GM12872 (cell line): ENCODE results near the gene MCOLN2.

Experiments used
- TF ChIP-seq, protein P1 (sequence below): IDR thresholded peaks from 3 replicates; pipeline ENCODE4 v1.5.1; 2011; ENCODE audit warnings: low read depth, mild to moderate bottlenecking, low read length, moderate library complexity; ENCODE audit not compliant: insufficient read depth

The MCOLN2 gene

GRCh38 chr1:84887261-84887934 lies 109.5 kb downstream of the MCOLN2 start:
- TF ChIP-seq, protein P1, sequence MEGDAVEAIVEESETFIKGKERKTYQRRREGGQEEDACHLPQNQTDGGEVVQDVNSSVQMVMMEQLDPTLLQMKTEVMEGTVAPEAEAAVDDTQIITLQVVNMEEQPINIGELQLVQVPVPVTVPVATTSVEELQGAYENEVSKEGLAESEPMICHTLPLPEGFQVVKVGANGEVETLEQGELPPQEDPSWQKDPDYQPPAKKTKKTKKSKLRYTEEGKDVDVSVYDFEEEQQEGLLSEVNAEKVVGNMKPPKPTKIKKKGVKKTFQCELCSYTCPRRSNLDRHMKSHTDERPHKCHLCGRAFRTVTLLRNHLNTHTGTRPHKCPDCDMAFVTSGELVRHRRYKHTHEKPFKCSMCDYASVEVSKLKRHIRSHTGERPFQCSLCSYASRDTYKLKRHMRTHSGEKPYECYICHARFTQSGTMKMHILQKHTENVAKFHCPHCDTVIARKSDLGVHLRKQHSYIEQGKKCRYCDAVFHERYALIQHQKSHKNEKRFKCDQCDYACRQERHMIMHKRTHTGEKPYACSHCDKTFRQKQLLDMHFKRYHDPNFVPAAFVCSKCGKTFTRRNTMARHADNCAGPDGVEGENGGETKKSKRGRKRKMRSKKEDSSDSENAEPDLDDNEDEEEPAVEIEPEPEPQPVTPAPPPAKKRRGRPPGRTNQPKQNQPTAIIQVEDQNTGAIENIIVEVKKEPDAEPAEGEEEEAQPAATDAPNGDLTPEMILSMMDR: no peak

DNA sequence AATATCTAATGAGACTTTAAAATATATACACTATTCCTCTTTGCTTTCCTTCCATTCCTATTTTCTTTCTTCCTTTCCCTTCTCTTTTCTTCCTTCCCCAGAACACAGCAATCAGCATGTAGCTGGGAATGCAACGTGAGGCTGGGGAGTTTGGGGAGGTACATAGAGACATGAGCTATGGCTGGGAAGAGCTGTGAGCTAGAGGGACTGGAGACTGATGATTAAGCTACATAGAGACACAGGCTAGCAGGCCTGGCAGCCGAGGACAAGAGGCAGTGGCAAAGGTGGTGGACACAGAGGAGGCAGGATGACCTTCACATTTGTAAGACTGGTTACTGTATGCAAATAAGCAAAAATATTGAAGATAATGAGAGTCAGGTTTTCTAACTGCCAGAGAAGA lies 111.4 kb downstream of the MCOLN2 start:
- TF ChIP-seq, protein P1: no peak

GRCh38 chr1:84884671-84885389 lies 112.1 kb downstream of the MCOLN2 start:
- TF ChIP-seq, protein P1: no peak

DNA sequence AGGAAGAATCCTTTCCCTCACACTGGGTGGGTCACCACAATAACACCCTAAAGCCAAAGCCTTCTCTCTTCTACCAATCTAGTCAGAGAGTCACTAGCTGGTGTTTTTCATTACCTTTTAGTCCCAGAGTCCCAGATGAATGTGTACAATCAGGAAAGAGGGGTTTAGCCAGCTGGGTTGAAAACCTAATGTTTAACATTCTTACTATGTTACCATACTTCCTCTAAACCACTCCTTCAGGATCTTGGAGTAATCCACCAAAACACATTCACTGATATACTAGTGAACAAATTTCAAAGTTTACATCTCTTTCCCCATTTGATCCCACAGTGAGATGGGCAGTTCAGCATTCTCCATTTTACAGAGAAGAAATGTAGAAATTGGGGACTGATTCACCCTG lies 113.6 kb downstream of the MCOLN2 start:
- TF ChIP-seq, protein P1: no peak

DNA sequence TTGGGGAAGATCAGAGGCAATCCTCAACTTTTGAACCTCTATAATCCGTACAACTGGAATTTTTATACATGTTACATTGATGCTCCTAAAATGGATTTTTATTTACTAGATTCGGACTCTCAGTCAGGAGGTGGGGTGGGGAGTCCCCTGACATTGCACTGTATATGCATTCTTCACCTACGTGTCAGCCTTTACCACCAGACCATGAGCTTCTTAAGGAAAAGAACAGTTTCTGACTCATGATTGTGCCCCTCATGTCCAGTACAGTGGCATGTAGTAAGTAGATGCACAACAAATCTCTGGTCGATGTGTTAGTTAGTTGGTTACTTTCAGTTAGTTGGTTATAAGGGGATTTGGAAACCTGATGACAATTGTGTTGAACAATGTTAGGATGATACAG lies 119.3 kb downstream of the MCOLN2 start:
- TF ChIP-seq, protein P1: no peak

- TF ChIP-seq, protein P1: no peak
Measured at GRCh38 chr1:84876353-84876752, 120.6 kb downstream of the MCOLN2 start.
